ENCODE results near the gene ARID1B.

Gene ARID1B

GRCh38 chr6:157117431-157118095 is 340.4 kb downstream of the ARID1B start:
- TF ChIP-seq GATA2 (IDR thresholded peaks at IDR 0.05; ENCODE audit: low read depth, low read length) (no peak), GATA3 (IDR thresholded peaks at IDR 0.05; ENCODE audit: low read depth, low read length) (no peak)

GRCh38 chr6:157119502-157120027 is 342.4 kb downstream of the ARID1B start:
- no peak for TF ChIP-seq GATA3 (IDR thresholded peaks at IDR 0.05; ENCODE audit: low read depth, low read length)
- TF ChIP-seq GATA2 (IDR thresholded peaks at IDR 0.05; ENCODE audit: low read depth, low read length): no peak

GRCh38 chr6:157120534-157121232 is 343.5 kb downstream of the ARID1B start:
- TF ChIP-seq GATA2 (IDR thresholded peaks at IDR 0.05; ENCODE audit: low read depth, low read length) (no peak), GATA3 (IDR thresholded peaks at IDR 0.05; ENCODE audit: low read depth, low read length) (no peak)

- no peak for TF ChIP-seq GATA2 (IDR thresholded peaks at IDR 0.05; ENCODE audit: low read depth, low read length)
- no peak for TF ChIP-seq GATA3 (IDR thresholded peaks at IDR 0.05; ENCODE audit: low read depth, low read length)
Observed at GRCh38 chr6:157121897-157122296, 344.7 kb downstream of the ARID1B start.

- no peak for TF ChIP-seq GATA2 (IDR thresholded peaks at IDR 0.05; ENCODE audit: low read depth, low read length)
Observed at GRCh38 chr6:157123234-157123633, 346.1 kb downstream of the ARID1B start.

GRCh38 chr6:157124485-157125254 is 347.5 kb downstream of the ARID1B start:
- TF ChIP-seq GATA2 (IDR thresholded peaks at IDR 0.05; ENCODE audit: low read depth, low read length): no peak
- TF ChIP-seq GATA3 (IDR thresholded peaks at IDR 0.05; ENCODE audit: low read depth, low read length): no peak

- TF ChIP-seq GATA3 (IDR thresholded peaks at IDR 0.05; ENCODE audit: low read depth, low read length) (no peak), GATA2 (IDR thresholded peaks at IDR 0.05; ENCODE audit: low read depth, low read length) (no peak)
Observed at GRCh38 chr6:157125531-157125930, 348.4 kb downstream of the ARID1B start.

- TF ChIP-seq GATA3 (IDR thresholded peaks at IDR 0.05; ENCODE audit: low read depth, low read length): no peak
- no peak for TF ChIP-seq GATA2 (IDR thresholded peaks at IDR 0.05; ENCODE audit: low read depth, low read length)
Observed at GRCh38 chr6:157126183-157127098, 349.3 kb downstream of the ARID1B start.

- TF ChIP-seq GATA2 (IDR thresholded peaks at IDR 0.05; ENCODE audit: low read depth, low read length) (no peak), GATA3 (IDR thresholded peaks at IDR 0.05; ENCODE audit: low read depth, low read length) (no peak)
Observed at GRCh38 chr6:157128235-157128775, 351.1 kb downstream of the ARID1B start.

- TF ChIP-seq GATA3 (IDR thresholded peaks at IDR 0.05; ENCODE audit: low read depth, low read length) (no peak), GATA2 (IDR thresholded peaks at IDR 0.05; ENCODE audit: low read depth, low read length) (no peak)
Observed at GRCh38 chr6:157131250-157131649, 354.1 kb downstream of the ARID1B start.

GRCh38 chr6:157133856-157134255 is 356.7 kb downstream of the ARID1B start:
- TF ChIP-seq GATA3 (IDR thresholded peaks at IDR 0.05; ENCODE audit: low read depth, low read length): no peak
- no peak for TF ChIP-seq GATA2 (IDR thresholded peaks at IDR 0.05; ENCODE audit: low read depth, low read length)

GRCh38 chr6:157134402-157135047 is 357.3 kb downstream of the ARID1B start:
- TF ChIP-seq GATA3 (IDR thresholded peaks at IDR 0.05; ENCODE audit: low read depth, low read length) (no peak), GATA2 (IDR thresholded peaks at IDR 0.05; ENCODE audit: low read depth, low read length) (no peak)

GRCh38 chr6:157135691-157136090 is 358.5 kb downstream of the ARID1B start:
- no peak for TF ChIP-seq GATA2 (IDR thresholded peaks at IDR 0.05; ENCODE audit: low read depth, low read length)
